HepG2 (cell line): ENCODE measurements around the gene B3GNT8. TPM values are rescaled to one million over a fixed set of nuclear protein-coding genes. Genes with fewer than 3 reads are reported as not detected.

ENCODE experiments used
- BORCS8-MEF2B ChIP-seq: sonication (generic); formaldehyde crosslinking; IDR thresholded peaks from 2 replicates; pipeline ENCODE4 v1.8.0; 2022; ENCODE audit warnings: mild to moderate bottlenecking, missing genetic modification reagents
- BRF2 ChIP-seq: sonication (generic); formaldehyde crosslinking; IDR thresholded peaks from 2 replicates; pipeline ENCODE4 v1.8.1; 2022; ENCODE audit warnings: mild to moderate bottlenecking, missing genetic modification reagents
- CENPBD1 ChIP-seq: sonication (generic); formaldehyde crosslinking; IDR thresholded peaks from 2 replicates; pipeline ENCODE4 v1.8.0; 2022; ENCODE audit warnings: missing genetic modification reagents, low read depth, mild to moderate bottlenecking, borderline replicate concordance
- HIVEP1 ChIP-seq: sonication (generic); formaldehyde crosslinking; IDR thresholded peaks from 2 replicates; pipeline ENCODE4 v1.4.0; 2020; ENCODE audit warnings: mild to moderate bottlenecking, missing genetic modification reagents
- KDM4B ChIP-seq: sonication (generic); formaldehyde crosslinking; IDR thresholded peaks from 2 replicates; pipeline ENCODE4 v1.4.0; 2020; ENCODE audit warnings: missing genetic modification reagents
- MAFK ChIP-seq, 2 experiments: IDR thresholded peaks in 1 of 2; conservative IDR thresholded peaks in 1 of 2; 2 replicates each; pipeline ENCODE4 v1.6.1; 2011; ENCODE audit warnings: improper control_type of control experiment in 2 of 2, low read length in 2 of 2
- PAXIP1 ChIP-seq: sonication (generic); formaldehyde crosslinking; conservative IDR thresholded peaks from 2 replicates; pipeline ENCODE4 v1.4.0; 2020; ENCODE audit warnings: mild to moderate bottlenecking, missing genetic modification reagents, moderate library complexity
- PBX2 ChIP-seq: IDR thresholded peaks from 2 replicates; pipeline ENCODE4 v1.6.1; 2016; ENCODE audit warnings: control low read depth
- SMARCE1 ChIP-seq: fragments of 450-650 bp; IDR thresholded peaks from 2 replicates; pipeline ENCODE4 v1.6.1; 2017; ENCODE audit warnings: borderline replicate concordance
- TBX3 ChIP-seq: fragments of 450-650 bp; IDR thresholded peaks from 2 replicates; pipeline ENCODE4 v1.6.1; 2017; ENCODE audit warnings: antibody characterized with exemption, mild to moderate bottlenecking, inconsistent platforms, borderline replicate concordance
- TFE3 ChIP-seq: IDR thresholded peaks from 2 replicates; pipeline ENCODE4 v1.6.1; 2016
- ZC3H4 ChIP-seq: sonication (generic); formaldehyde crosslinking; IDR thresholded peaks from 2 replicates; pipeline ENCODE4 v1.4.0; 2020; ENCODE audit warnings: missing genetic modification reagents, borderline replicate concordance
- ZNF331 ChIP-seq: sonication (generic); formaldehyde crosslinking; IDR thresholded peaks from 2 replicates; pipeline ENCODE4 v1.4.0; 2020; ENCODE audit warnings: missing genetic modification reagents
- ZNF503 ChIP-seq: sonication (generic); formaldehyde crosslinking; IDR thresholded peaks from 2 replicates; pipeline ENCODE4 v1.4.0; 2020; ENCODE audit warnings: missing genetic modification reagents
- ZNF558 ChIP-seq: sonication (generic); formaldehyde crosslinking; IDR thresholded peaks from 2 replicates; pipeline ENCODE4 v1.9.0; 2022; ENCODE audit warnings: mild to moderate bottlenecking, missing genetic modification reagents, borderline replicate concordance
- ZNF570 ChIP-seq: sonication (generic); formaldehyde crosslinking; IDR thresholded peaks from 2 replicates; pipeline ENCODE4 v1.4.0; 2020; ENCODE audit warnings: mild to moderate bottlenecking, missing genetic modification reagents, borderline replicate concordance
- ZNF605 ChIP-seq: sonication (generic); formaldehyde crosslinking; IDR thresholded peaks from 2 replicates; pipeline ENCODE4 v1.8.0; 2022; ENCODE audit warnings: mild to moderate bottlenecking, missing genetic modification reagents
- ZNF781 ChIP-seq: sonication (generic); formaldehyde crosslinking; IDR thresholded peaks from 2 replicates; pipeline ENCODE4 v1.5.1; 2020; ENCODE audit warnings: borderline replicate concordance, mild to moderate bottlenecking, missing genetic modification reagents; ENCODE audit errors: not compliant biosample characterization
- polyA plus RNA-seq, 8 experiments: library from polyadenylated mRNA; depleted of rRNA in 3 of 8; stranded (reverse) in 7 of 8; unstranded in 1 of 8; fragments of >200 nt; fragmentation: Illumina TruSeq in 4 of 8; extraction: Trizol in 4 of 8; gene quantifications; 2 replicates each; pipeline versions ENCODE4 v1.2.1 to v1.2.3, GENCODE V29; 2011 to 2016; ENCODE audit warnings: low read depth in 4 of 8, missing spikeins in 1 of 8, mixed read lengths in 1 of 8; ENCODE audit not compliant: insufficient read depth in 1 of 8
- total RNA-seq, 5 experiments: library from RNA; depleted of rRNA; stranded (reverse); fragments of >200 nt; fragmentation: Illumina TruSeq; extraction: Trizol; gene quantifications; 2 replicates each; pipeline ENCODE4 v1.2.3, GENCODE V29; 2016; ENCODE audit warnings: low read depth in 1 of 5

Gene B3GNT8
- total and polyA plus RNA-seq, 2 of the 13 experiments (the other 11 are each of a cell fraction or from before 2014, with no cell fraction given): 0.26 to 1.9 TPM

- TF ChIP-seq ZNF781 (CRISPR knock-in tag): peak; percentile 71
- no peak for TF ChIP-seq SMARCE1
- TF ChIP-seq KDM4B (CRISPR knock-in tag): no peak; the same call in none of the 2 replicates
- TF ChIP-seq ZNF503 (CRISPR knock-in tag): no peak
- peak; percentile 64 for TF ChIP-seq BORCS8-MEF2B
- peak; percentile 60; the same call in 1 of the 2 replicates for TF ChIP-seq ZNF331 (CRISPR knock-in tag)
- no peak for TF ChIP-seq PBX2 (CRISPR knock-in tag)
- no peak for TF ChIP-seq ZNF570 (CRISPR knock-in tag)
- no peak; the same call in 1 of the 2 replicates for TF ChIP-seq HIVEP1 (CRISPR knock-in tag)
- TF ChIP-seq PAXIP1: peak; percentile 56
- no peak for TF ChIP-seq MAFK (conservative IDR thresholded peaks at IDR 0.05 in 1 of 2, IDR thresholded peaks at IDR 0.05 in 1 of 2; ENCODE audit: low read length in 2 of 2)
- TF ChIP-seq TBX3: 0 out of 2 replicates have a peak, but pooled peaks have one; percentile 26
- TF ChIP-seq ZNF605: peak; percentile 71; the same call in 1 of the 2 replicates
- peak; percentile 84 for TF ChIP-seq TFE3
- no peak for TF ChIP-seq ZC3H4 (CRISPR knock-in tag)
- no peak for TF ChIP-seq ZNF558 (CRISPR knock-in tag)
- no peak for TF ChIP-seq CENPBD1 (CRISPR knock-in tag)
- TF ChIP-seq BRF2 (CRISPR knock-in tag): no peak
These were observed 29.8 kb downstream of the B3GNT8 start, which contains the start of the genes BCKDHA and EXOSC5 (continued) for GRCh38 chr19:41397086-41398049.
